Lower leg skin (tissue), 4 donors: ENCODE results near the gene ZNF219. TPM values are rescaled to one million over a fixed set of nuclear protein-coding genes. Genes with fewer than 3 reads are reported as not detected.

Source experiments
- DNase-seq, 2 donors: peaks; one replicate each; pipeline ENCODE4 v3.0.0-alpha.2; 2019; ENCODE audit warnings: low spot score in 2 of 2
- H3K4me3 ChIP-seq: fragments of 200-600 bp; sonication (generic); 2 replicates; pipeline ENCODE4 v1.5.1; 2017; ENCODE audit warnings: mild to moderate bottlenecking, low read depth; ENCODE audit not compliant: poor library complexity, severe bottlenecking
- CTCF ChIP-seq, 3 donors: fragments of 450-650 bp; IDR thresholded peaks; one replicate each; pipeline ENCODE4 v1.5.1; 2016; ENCODE audit warnings: antibody characterized with exemption in 3 of 3, mild to moderate bottlenecking in 3 of 3, moderate library complexity in 2 of 3
- POLR2A ChIP-seq, 2 donors: fragments of 450-650 bp; IDR thresholded peaks; one replicate each; pipeline ENCODE4 v1.6.1; 2016 to 2017; ENCODE audit warnings: antibody characterized with exemption in 2 of 2, mild to moderate bottlenecking in 1 of 2, moderate library complexity in 1 of 2
- WGBS, 2 donors: methylation state at CpG; one replicate each; pipeline ENCODE4 v1.1.5; 2018; 5-methylcytosine and 5-hydroxymethylcytosine counted together
- intact Hi-C: fragments of 100-400 bp; cut with DNase I; formaldehyde crosslinking; loops from one replicate; pipeline ENCODE4 v1.15.0; 2023; ENCODE audit warnings: low total_unique reads
- total RNA-seq, 4 donors: library from RNA; depleted of rRNA; stranded (reverse); fragments of >200 nt; gene quantifications; one replicate each; pipeline ENCODE4 v1.1.0, GENCODE V29; 2016

The ZNF219 gene
- total RNA-seq, 4 donors from 2014 or later, result 56.9 to 89.9 (median 82.2) TPM

DNA sequence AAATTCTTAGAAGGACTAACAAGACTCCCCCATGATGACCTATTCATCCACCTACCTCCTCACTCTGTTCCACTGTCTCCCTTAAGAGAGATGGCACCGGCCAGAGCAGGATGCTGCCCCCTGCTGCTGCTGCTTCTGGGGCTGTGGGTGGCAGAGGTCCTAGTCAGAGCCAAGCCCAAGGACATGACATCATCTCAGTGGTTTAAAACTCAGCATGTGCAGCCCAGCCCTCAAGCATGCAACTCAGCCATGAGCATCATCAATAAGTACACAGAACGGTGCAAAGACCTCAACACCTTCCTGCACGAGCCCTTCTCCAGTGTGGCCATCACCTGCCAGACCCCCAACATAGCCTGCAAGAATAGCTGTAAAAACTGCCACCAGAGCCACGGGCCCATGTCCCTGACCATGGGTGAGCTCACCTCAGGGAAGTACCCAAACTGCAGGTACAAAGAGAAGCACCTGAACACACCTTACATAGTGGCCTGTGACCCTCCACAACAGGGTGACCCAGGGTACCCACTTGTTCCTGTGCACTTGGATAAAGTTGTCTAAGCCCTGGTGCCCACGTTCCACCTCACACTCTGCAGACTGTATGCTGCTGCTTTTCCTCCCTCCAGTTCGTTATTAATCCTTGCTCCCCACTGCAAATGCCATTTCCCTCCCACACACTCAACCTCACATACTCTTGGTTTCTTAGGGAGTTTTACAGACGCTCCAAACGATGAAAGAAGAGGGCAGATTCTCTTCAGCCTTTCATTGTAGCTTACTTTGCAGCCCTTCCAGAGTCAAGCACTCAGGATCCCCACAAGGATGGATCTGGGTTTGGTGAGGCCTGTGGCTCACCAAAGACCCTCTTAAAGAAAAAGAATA, 40.4 kb downstream of the ZNF219 start, which contains the start of gene RNASE8:
Gene RNASE8, plus strand, starts transcription at position 20 of the 873 bp plus-strand sequence. Its CDS starts 71 bp downstream, at position 91.
- DNase-seq, result peak in 1 of 2 donors; percentile 60
- TF ChIP-seq CTCF (IDR thresholded peaks at IDR 0.05) (no peak), POLR2A (IDR thresholded peaks at IDR 0.05) (no peak)
- intact Hi-C loops, result no loop called here
- no peak within 1 kb of the TSS for H3K4me3 ChIP-seq
- WGBS, 2 donors, result 69 to 77% methylated on average over 8 of the region's 8 CpGs

GRCh38 chr14:21056520-21057163, 41.8 kb downstream of the ZNF219 start:
- WGBS, 2 donors, result 71 to 77% methylated on average over 10 of the region's 10 CpGs
- intact Hi-C loops, result no loop called here
- peak in 1 of 2 donors; percentile 84 for DNase-seq
- H3K4me3 ChIP-seq, result no peak overlapping the region
- no peak for TF ChIP-seq POLR2A (IDR thresholded peaks at IDR 0.05)
- no peak for TF ChIP-seq CTCF (IDR thresholded peaks at IDR 0.05)

DNA sequence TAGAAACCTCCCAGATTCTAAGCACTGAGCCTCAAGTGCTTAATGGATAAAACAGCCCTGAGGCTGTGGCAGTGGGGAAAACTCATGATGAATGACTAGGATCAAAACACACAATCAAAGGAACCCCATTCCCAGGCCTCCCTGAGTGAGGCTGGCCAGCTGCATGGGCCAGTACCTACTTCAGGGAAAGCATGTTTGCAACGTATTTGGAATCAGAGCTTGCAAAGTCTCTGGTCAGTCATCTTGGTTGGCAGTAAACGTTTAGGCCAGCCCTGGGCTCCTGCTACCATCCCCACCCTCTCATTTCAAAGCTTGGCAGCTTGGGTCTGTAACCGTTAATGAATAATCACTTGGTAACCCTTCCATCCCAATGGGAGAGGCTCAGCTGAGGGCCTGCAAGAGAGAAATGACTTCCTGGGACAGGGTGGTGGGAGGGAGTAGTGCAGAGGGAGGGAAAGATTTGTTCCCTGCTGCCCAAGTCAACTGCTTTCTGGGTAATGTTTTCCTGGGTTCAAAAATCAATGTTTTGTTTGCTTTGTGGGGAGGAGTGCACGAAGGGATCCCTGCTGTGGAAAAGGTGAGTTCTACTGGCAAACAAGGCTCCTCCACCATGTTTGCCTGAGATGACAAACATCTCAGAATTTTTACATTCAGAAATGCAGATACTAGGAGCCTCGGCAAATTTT, 42.9 kb downstream of the ZNF219 start:
- intact Hi-C loops, result no loop called here
- DNase-seq, result peak in 1 of 2 donors; percentile 42
- WGBS, 2 donors, result 63 to 74% methylated on average over 5 of the region's 5 CpGs
- no peak overlapping the region for H3K4me3 ChIP-seq
- TF ChIP-seq CTCF (IDR thresholded peaks at IDR 0.05), result no peak
- no peak for TF ChIP-seq POLR2A (IDR thresholded peaks at IDR 0.05)

- TF ChIP-seq CTCF (IDR thresholded peaks at IDR 0.05) (no peak), POLR2A (IDR thresholded peaks at IDR 0.05) (no peak)
Measured at GRCh38 chr14:21054768-21055145, 43.7 kb downstream of the ZNF219 start.

GRCh38 chr14:21054123-21054767, 44.2 kb downstream of the ZNF219 start:
- WGBS, 2 donors, result 76 to 80% methylated on average over 3 of the region's 3 CpGs
- peak in 1 of 2 donors; percentile 12 for DNase-seq
- TF ChIP-seq POLR2A (IDR thresholded peaks at IDR 0.05) (no peak), CTCF (IDR thresholded peaks at IDR 0.05) (no peak)
- intact Hi-C loops, result no loop called here
- H3K4me3 ChIP-seq, result no peak overlapping the region

More at GRCh38 chr14:21054768-21055145, 43.7 kb downstream of the ZNF219 start:
- 90 to 92% methylated on average over 4 of the region's 4 CpGs for WGBS, 2 donors
- intact Hi-C loops, result no loop called here
- no peak overlapping the region for H3K4me3 ChIP-seq
- peak in 1 of 2 donors; percentile 10 for DNase-seq
